ENCODE data around the gene ADM2. TPM values are rescaled to one million over a fixed set of nuclear protein-coding genes. Genes with fewer than 3 reads are reported as not detected.

The ADM2 gene
- total RNA-seq, 1 donor from 2014 or later = 23.0 TPM

DNA sequence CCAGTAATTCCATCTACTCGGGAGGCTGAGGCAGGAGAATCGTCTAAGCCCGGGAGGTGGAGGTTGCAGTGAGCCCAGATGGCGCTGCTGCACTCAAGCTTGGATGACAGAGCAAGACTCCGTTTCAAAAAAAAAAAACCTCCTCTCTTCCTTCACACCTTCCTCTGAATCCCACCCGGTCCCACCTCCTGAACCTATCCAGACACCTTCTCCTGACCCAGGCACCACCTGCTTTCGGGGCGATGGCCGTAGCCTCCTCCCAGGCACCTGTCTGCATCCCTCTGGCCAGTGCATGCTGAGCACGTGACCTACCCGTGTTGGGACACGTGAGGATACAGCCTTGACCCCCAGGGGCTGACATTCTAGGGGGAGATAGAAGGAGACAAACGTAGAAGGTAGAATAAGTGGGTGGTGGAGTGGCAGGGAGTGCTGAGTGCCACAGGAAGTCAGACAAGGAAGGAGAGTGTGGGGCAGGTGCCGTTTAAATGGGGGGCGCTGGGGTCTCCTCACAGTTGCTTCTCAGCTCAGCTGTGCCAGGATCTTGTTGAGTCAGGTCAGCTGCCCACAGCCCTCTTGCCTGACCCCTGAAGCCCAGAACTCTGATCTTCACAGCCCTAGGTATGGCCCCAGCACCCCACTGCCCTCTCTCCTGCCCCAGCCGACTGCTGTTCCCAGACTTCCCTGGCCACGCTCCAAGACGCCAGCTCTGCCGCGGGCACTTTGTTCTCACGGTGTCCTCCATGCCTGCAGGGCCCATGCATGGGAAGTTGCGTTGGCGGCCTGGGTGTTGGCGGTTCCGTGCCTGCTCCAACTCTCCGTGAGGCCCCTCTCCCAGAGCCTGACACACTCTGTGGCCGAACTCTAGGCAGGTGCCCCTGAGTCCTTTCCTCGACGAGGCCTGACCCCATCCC lies 4.1 kb downstream of the ADM2 start:
- peaks cover 5% of the 10 kb centered on the region for H3K36me3 Mint-ChIP-seq (ENCODE audit: low read depth, unreplicated experiment)
- Histone ChIP-seq H2AFZ (ENCODE audit: low read depth, low read length) (no peak overlapping the region), H3K27ac (ENCODE audit: low read depth, low read length) (no peak overlapping the region), H3K4me2 (ENCODE audit: low read length) (no peak overlapping the region), H3K79me2 (ENCODE audit: insufficient read depth, low read length) (no peaks in the 10 kb centered on the region), H3K27me3 (ENCODE audit: insufficient read depth, low read length) (peaks cover 12% of the 10 kb centered on the region), H4K20me1 (ENCODE audit: insufficient read depth, low read length) (no peaks in the 10 kb centered on the region), H3K36me3 (ENCODE audit: insufficient read depth, low read length) (no peaks in the 10 kb centered on the region), H3K9me3 (ENCODE audit: insufficient read depth, low read depth, low read length) (no peaks in the 10 kb centered on the region), H3K4me1 (ENCODE audit: insufficient read depth, low read length) (peaks cover 7% of the 10 kb centered on the region), H3K4me3 (ENCODE audit: insufficient read depth, low read depth, low read length) (no peak overlapping the region), H3K9ac (ENCODE audit: low read length) (no peak overlapping the region)
- H3K4me3 Mint-ChIP-seq (ENCODE audit: unreplicated experiment) = peak overlapping the region; percentile 14
- no peak for DNase-seq (ENCODE audit: low read depth)
- FAIRE-seq = no peak
- no peak overlapping the region for H3K27ac Mint-ChIP-seq (ENCODE audit: unreplicated experiment)
- H3K27me3 Mint-ChIP-seq (ENCODE audit: low read depth, unreplicated experiment) = peaks cover 6% of the 10 kb centered on the region
- H3K4me1 Mint-ChIP-seq (ENCODE audit: low read depth, unreplicated experiment) = peaks cover 6% of the 10 kb centered on the region
- TF ChIP-seq, protein P1, sequence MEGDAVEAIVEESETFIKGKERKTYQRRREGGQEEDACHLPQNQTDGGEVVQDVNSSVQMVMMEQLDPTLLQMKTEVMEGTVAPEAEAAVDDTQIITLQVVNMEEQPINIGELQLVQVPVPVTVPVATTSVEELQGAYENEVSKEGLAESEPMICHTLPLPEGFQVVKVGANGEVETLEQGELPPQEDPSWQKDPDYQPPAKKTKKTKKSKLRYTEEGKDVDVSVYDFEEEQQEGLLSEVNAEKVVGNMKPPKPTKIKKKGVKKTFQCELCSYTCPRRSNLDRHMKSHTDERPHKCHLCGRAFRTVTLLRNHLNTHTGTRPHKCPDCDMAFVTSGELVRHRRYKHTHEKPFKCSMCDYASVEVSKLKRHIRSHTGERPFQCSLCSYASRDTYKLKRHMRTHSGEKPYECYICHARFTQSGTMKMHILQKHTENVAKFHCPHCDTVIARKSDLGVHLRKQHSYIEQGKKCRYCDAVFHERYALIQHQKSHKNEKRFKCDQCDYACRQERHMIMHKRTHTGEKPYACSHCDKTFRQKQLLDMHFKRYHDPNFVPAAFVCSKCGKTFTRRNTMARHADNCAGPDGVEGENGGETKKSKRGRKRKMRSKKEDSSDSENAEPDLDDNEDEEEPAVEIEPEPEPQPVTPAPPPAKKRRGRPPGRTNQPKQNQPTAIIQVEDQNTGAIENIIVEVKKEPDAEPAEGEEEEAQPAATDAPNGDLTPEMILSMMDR (IDR thresholded peaks at IDR 0.05; ENCODE audit: insufficient read depth, low read depth, low read length) = no peak
- no peak for TF ChIP-seq EZH2 (IDR thresholded peaks at IDR 0.05; ENCODE audit: insufficient read depth, low read length)
- H3K9me3 Mint-ChIP-seq (ENCODE audit: unreplicated experiment) = no peaks in the 10 kb centered on the region

DNA sequence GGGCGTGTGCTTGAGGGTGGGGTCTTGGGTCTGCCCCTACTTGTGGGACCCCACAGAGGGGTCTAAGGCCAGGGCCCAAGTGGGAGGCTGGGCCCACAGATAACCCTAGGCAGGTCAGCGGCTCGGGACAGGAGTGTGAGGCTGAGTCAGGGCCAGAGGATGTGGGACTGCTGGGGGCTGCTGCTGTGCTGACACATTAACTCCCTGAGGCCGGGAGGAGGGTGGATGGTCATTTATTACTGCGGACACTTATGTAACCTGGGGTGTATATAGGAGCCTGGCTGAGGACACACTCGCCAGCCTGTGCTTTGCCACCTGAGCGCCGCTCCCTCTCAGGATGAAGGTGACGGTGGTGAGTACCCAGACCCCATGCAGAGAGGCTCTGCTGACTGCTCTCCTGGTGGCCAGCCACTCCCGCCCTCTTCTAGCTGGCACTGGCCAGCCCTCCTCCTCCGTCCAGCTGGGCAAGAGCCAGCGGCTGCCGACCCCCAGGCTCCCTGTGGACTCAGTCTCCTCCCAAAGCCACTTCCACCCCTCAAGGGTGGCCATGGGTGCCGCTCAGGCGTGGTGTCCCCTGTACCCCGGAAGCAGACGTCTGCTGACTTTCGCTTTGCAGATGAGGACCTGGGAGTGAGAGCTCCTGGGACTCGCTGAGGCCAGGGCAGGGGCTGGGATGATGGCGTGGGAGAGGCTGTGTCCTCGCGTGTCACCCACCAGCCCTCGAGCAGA lies 5.4 kb downstream of the ADM2 start, which contains the start of gene MIOX:
MIOX (plus strand) TSS at position 299 of the 729 bp plus-strand sequence; CDS start at position 338, 39 bp downstream.
- no peak within 1 kb of the TSS for H3K9ac ChIP-seq (ENCODE audit: low read length)

More for the DNA sequence above, 5.4 kb downstream of the ADM2 start, which contains the start of gene MIOX:
- H3K9me3 Mint-ChIP-seq (ENCODE audit: unreplicated experiment) = no peaks in the 10 kb centered on the region
- TF ChIP-seq, protein P1 (IDR thresholded peaks at IDR 0.05; ENCODE audit: insufficient read depth, low read depth, low read length) = no peak
- no peak for TF ChIP-seq EZH2 (IDR thresholded peaks at IDR 0.05; ENCODE audit: insufficient read depth, low read length)
- Histone ChIP-seq H3K36me3 (ENCODE audit: insufficient read depth, low read length) (no peaks in the 10 kb centered on the region), H3K79me2 (ENCODE audit: insufficient read depth, low read length) (no peaks in the 10 kb centered on the region), H2AFZ (ENCODE audit: low read depth, low read length) (no peak within 1 kb of the TSS), H3K4me1 (ENCODE audit: insufficient read depth, low read length) (peaks cover 7% of the 10 kb centered on the region), H3K4me3 (ENCODE audit: insufficient read depth, low read depth, low read length) (no peak within 1 kb of the TSS), H3K4me2 (ENCODE audit: low read length) (no peak within 1 kb of the TSS), H3K27me3 (ENCODE audit: insufficient read depth, low read length) (peaks cover 6% of the 10 kb centered on the region), H4K20me1 (ENCODE audit: insufficient read depth, low read length) (no peaks in the 10 kb centered on the region), H3K27ac (ENCODE audit: low read depth, low read length) (no peak within 1 kb of the TSS), H3K9me3 (ENCODE audit: insufficient read depth, low read depth, low read length) (no peaks in the 10 kb centered on the region)
- no peak within 1 kb of the TSS for H3K27ac Mint-ChIP-seq (ENCODE audit: unreplicated experiment)
- peaks cover 5% of the 10 kb centered on the region for H3K36me3 Mint-ChIP-seq (ENCODE audit: low read depth, unreplicated experiment)
- H3K4me3 Mint-ChIP-seq (ENCODE audit: unreplicated experiment) = no peak within 1 kb of the TSS
- FAIRE-seq (no peak), DNase-seq (ENCODE audit: low read depth) (no peak)
- peaks cover 6% of the 10 kb centered on the region for H3K4me1 Mint-ChIP-seq (ENCODE audit: low read depth, unreplicated experiment)
- peaks cover 7% of the 10 kb centered on the region for H3K27me3 Mint-ChIP-seq (ENCODE audit: low read depth, unreplicated experiment)
